Measurements from ENCODE around the gene PLAAT1.

GRCh38 chr3:193301433-193301832, 60.4 kb downstream of the PLAAT1 start:
- no peak for TF ChIP-seq CTCF (IDR thresholded peaks at IDR 0.05)
- no peak for TF ChIP-seq POLR2A (IDR thresholded peaks at IDR 0.05)

Data from breast epithelium (tissue), 3 donors.